Omental fat pad (tissue), 4 donors: ENCODE measurements around the gene DCAF7. TPM values are rescaled to one million over a fixed set of nuclear protein-coding genes. Genes with fewer than 3 reads are reported as not detected.

Experiments
- ATAC-seq: fragments of 150-250 bp; one replicate; pipeline ENCODE4 v1.9.1; 2016; ENCODE audit warnings: mild to moderate bottlenecking, moderate library complexity; ENCODE audit not compliant: low FRiP score
- DNase-seq: peaks from one replicate; pipeline ENCODE4 v3.0.0-alpha.2; 2019; ENCODE audit warnings: low spot score
- CTCF ChIP-seq, 3 donors: fragments of 450-650 bp; IDR thresholded peaks; one replicate each; pipeline ENCODE4 v1.5.1; 2016 to 2017; ENCODE audit warnings: antibody characterized with exemption in 3 of 3, mild to moderate bottlenecking in 3 of 3, moderate library complexity in 2 of 3
- small RNA-seq: library from RNA; depleted of rRNA; stranded (forward); fragments of <200 nt; gene quantifications from one replicate; pipeline ENCODE3, GENCODE V24; 2016
- total RNA-seq, 4 donors: library from RNA; depleted of rRNA; stranded (reverse); fragments of >200 nt; gene quantifications; one replicate each; pipeline ENCODE4 v1.1.0, GENCODE V29; 2016

DCAF7 gene
- total RNA-seq, 4 donors from 2014 or later, result 18.8 to 29.3 (median 27.3) TPM

GRCh38 chr17:63635787-63636186, 85.5 kb downstream of the DCAF7 start:
- DNase-seq (no peak), ATAC-seq (no peak)
- no peak for TF ChIP-seq CTCF (IDR thresholded peaks at IDR 0.05)

GRCh38 chr17:63639125-63639524, 88.8 kb downstream of the DCAF7 start:
- DNase-seq, result no peak
- TF ChIP-seq CTCF (IDR thresholded peaks at IDR 0.05), result no peak
- ATAC-seq, result no peak

- DNase-seq (no peak), ATAC-seq (no peak)
- no peak for TF ChIP-seq CTCF (IDR thresholded peaks at IDR 0.05)
These were observed 89.8 kb downstream of the DCAF7 start for GRCh38 chr17:63640038-63640437.

GRCh38 chr17:63641692-63642448, 91.6 kb downstream of the DCAF7 start:
- DNase-seq, result no peak
- ATAC-seq, result no peak
- TF ChIP-seq CTCF (IDR thresholded peaks at IDR 0.05), result no peak

Small RNAs within 50 kb of the gene (small RNA-seq; reads per million reads assigned to genes)
- gene RNU6-288P, result not detected

Other genes with a start within 250 kb of the DCAF7 start
- 10 to 100 TPM; 19.9 to 22.3 (median 20.5) TPM for gene CYB561, start 104.2 kb upstream of the DCAF7 start, total RNA-seq
- 10 to 100 TPM in 2 of 4 donors, 1 to 10 TPM in 2; 4.2 to 20.2 (median 12.0) TPM for gene ACE, start 73.4 kb upstream of the DCAF7 start, total RNA-seq
- not detected for gene KCNH6, start 27.1 kb upstream of the DCAF7 start, total RNA-seq
- 10 to 100 TPM in 2 of 4 donors, 1 to 10 TPM in 2; 8.5 to 12.0 (median 10.1) TPM for gene TACO1, start 50.4 kb downstream of the DCAF7 start, total RNA-seq
- gene MAP3K3, start 71.9 kb downstream of the DCAF7 start, total RNA-seq, result 10 to 100 TPM; 47.0 to 89.8 (median 53.7) TPM
- gene LIMD2, start 149.6 kb downstream of the DCAF7 start, total RNA-seq, result 10 to 100 TPM in 2 of 4 donors, 1 to 10 TPM in 2; 4.4 to 44.9 (median 16.5) TPM
- gene STRADA, start 191.3 kb downstream of the DCAF7 start, total RNA-seq, result 10 to 100 TPM; 16.5 to 32.3 (median 22.4) TPM
- 100 to 1,000 TPM in 1 of 4 donors, 10 to 100 TPM in 3; 59.2 to 103 (median 62.0) TPM for gene CCDC47, start 223.1 kb downstream of the DCAF7 start, total RNA-seq
- gene DDX42, start 223.7 kb downstream of the DCAF7 start, total RNA-seq, result 100 to 1,000 TPM in 2 of 4 donors, 10 to 100 TPM in 2; 87.2 to 150 (median 112) TPM